Measurements from ENCODE around the gene PLCB3.

Gene PLCB3

DNA sequence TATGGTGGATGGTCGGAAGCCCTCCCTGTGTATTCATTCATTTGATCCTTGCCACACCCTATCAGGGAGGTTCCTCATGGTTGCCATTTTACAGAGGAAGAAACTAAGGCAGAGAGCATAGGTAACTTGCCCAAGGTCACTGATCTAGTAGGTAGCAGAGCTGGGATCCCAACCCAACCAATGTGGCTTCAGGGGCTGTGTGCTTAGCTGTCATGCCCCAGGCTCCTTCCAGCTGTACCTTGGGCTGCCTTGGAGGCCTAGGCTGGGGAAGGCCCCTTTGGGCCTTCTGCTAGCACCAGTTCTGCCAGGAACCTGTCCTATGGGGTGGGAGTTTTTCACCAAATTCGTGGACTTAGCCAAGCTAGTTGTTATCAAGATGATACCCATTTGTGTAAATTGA is 24.5 kb downstream of the PLCB3 start:
- H3K36me3 ChIP-seq (ENCODE audit: insufficient read depth, low read length): peaks cover 22% of the 10 kb centered on the region
- no peaks in the 10 kb centered on the region for H3K9me3 ChIP-seq (ENCODE audit: low read length)
- peaks cover 18% of the 10 kb centered on the region for H3K4me1 ChIP-seq (ENCODE audit: insufficient read depth, low read length)
- no peak overlapping the region for H2AFZ ChIP-seq (ENCODE audit: low read depth, low read length)
- no peaks in the 10 kb centered on the region for H3K27me3 ChIP-seq (ENCODE audit: insufficient read depth, low read length)
- H3K4me3 ChIP-seq (ENCODE audit: low read length): no peak overlapping the region

DNA sequence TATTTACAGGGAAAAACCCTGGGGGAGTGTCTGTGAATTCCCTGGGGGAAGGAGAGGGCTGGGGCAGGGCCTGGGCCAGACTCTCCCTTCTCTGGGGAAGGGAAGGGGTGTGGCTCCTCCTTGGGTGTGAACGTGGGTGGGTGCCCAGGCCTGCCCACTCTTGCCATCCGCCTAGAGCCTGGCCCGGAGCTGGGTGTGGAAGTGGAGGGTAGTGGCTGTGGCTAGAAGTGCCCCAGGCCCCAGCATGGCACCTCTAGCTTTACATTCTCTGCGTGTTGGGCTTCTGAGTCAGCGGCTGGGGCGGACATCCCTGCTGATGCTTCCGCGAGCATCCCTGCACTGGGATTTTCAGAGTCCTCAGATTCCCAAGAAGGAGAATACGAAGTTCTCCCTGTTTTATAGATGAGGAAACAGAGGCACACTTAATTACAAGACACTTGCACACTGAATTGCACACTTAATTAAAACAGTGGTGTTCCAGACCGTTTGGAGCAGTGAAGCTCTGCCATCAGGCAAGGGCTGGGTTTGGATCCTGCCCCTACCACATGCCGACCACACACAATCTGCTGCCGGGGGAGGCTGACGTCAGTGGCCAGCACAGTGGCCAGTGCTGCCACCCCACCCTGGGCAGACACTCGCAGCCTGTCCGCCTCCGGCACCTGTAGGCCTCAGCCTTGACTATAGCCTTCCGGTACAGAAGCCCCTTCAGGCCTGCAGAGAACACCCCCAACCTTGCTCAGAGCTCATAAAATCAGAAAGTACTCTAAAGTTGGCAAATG is 25.5 kb downstream of the PLCB3 start:
- H3K36me3 ChIP-seq (ENCODE audit: insufficient read depth, low read length): peaks cover 23% of the 10 kb centered on the region
- no peak overlapping the region for H2AFZ ChIP-seq (ENCODE audit: low read depth, low read length)
- no peaks in the 10 kb centered on the region for H3K9me3 ChIP-seq (ENCODE audit: low read length)
- H3K4me3 ChIP-seq (ENCODE audit: low read length): no peak overlapping the region
- H3K27me3 ChIP-seq (ENCODE audit: insufficient read depth, low read length): no peaks in the 10 kb centered on the region
- H3K4me1 ChIP-seq (ENCODE audit: insufficient read depth, low read length): peaks cover 14% of the 10 kb centered on the region

DNA sequence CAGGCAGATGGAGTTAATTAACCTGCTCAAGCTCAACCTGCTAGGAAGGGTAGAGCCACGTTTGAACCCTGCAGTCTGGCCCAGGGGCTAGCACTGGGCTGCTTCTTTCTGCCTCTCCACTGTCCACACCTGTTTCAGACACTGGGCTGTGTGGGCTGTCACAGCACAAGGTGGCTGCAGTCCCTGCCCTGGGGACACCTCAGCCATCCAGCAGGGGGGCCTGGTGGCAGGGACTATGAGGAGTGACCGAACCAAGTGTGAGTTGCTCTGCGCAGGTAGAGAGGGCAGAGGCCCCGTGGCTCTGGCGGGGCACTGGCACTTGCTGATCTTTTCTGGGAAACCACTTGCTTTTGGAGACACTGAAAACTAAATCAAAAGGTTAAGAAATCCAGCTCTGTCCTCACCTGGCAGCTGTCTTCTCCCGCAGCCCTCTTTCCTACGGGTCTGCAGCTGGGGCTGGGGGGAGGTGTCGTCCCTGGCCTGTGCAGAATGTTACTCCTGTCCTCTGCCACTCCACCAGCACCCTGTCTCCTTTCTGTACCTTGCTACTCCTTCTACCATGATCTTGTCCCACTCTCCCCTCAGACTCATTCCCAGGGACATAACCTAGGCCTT is 27.4 kb downstream of the PLCB3 start:
- Histone ChIP-seq H3K27me3 (ENCODE audit: insufficient read depth, low read length) (no peaks in the 10 kb centered on the region), H3K4me3 (ENCODE audit: low read length) (no peak overlapping the region), H2AFZ (ENCODE audit: low read depth, low read length) (no peak overlapping the region), H3K9me3 (ENCODE audit: low read length) (no peaks in the 10 kb centered on the region), H3K36me3 (ENCODE audit: insufficient read depth, low read length) (peaks cover 30% of the 10 kb centered on the region), H3K4me1 (ENCODE audit: insufficient read depth, low read length) (peaks cover 10% of the 10 kb centered on the region)

DNA sequence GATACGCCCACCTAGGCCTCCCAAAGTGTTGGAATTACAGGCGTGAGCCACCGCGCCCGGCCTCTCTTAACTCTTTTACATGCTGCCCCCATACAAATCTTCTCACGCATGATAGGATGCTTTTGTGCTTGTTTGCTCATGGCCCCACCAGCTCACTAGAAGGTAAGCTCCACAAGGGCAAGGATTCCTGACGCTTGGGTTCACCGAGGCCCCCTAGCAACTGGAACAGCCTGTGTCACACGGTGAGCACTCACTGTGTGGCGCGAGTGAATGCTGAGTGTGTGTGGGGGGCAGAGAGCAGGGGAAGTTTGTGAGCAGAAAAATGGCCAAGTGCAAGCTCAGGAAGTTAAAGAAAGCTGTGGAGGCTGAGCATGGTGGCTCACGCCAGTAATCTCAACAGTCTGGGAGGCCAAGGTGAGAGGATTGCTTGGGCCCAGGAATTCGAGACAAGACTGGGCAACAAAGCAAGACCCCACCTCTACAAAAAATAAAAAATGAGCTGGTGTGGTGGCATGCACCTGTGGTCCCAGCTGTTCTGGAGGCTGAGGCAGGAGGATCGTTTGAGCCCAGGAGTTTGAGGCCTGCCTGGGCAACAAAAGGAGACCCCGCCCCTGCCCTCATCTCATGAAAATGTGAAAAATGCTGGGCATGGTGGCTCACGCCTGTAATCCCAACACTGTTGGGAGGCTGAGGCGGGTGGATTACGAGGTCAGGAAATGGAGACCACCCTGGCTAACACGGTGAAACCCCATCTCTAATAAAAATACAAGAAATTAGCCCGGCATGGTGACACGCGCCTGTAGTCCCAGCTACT is 30.8 kb downstream of the PLCB3 start:
- Histone ChIP-seq H3K4me3 (ENCODE audit: low read length) (no peak overlapping the region), H3K9me3 (ENCODE audit: low read length) (no peaks in the 10 kb centered on the region), H2AFZ (ENCODE audit: low read depth, low read length) (no peak overlapping the region), H3K36me3 (ENCODE audit: insufficient read depth, low read length) (peaks cover 18% of the 10 kb centered on the region), H3K4me1 (ENCODE audit: insufficient read depth, low read length) (peaks cover 16% of the 10 kb centered on the region), H3K27me3 (ENCODE audit: insufficient read depth, low read length) (no peaks in the 10 kb centered on the region)

DNA sequence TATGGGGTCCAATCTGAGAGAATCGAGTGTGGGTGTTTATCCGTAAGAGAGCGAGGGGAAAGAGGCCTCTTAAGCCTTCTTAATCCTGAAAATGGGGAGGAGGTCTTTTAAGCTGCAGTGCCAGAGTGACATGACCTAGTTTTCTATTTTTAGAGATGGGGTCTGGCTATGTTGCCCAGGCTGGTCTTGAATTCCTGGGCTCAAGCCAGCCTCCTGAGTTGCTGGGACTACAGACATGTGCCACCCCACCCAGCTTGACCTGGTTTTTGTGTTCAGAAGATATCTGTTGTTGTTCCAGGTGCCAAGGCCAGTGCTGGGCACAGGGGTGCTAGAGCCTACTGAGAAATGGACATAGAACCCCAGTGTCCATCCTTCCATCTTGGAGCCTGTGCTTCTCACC is 31.8 kb downstream of the PLCB3 start:
- Histone ChIP-seq H3K9me3 (ENCODE audit: low read length) (no peaks in the 10 kb centered on the region), H3K4me3 (ENCODE audit: low read length) (no peak overlapping the region), H3K36me3 (ENCODE audit: insufficient read depth, low read length) (peaks cover 12% of the 10 kb centered on the region), H3K27me3 (ENCODE audit: insufficient read depth, low read length) (no peaks in the 10 kb centered on the region), H3K4me1 (ENCODE audit: insufficient read depth, low read length) (peaks cover 16% of the 10 kb centered on the region), H2AFZ (ENCODE audit: low read depth, low read length) (no peak overlapping the region)

DNA sequence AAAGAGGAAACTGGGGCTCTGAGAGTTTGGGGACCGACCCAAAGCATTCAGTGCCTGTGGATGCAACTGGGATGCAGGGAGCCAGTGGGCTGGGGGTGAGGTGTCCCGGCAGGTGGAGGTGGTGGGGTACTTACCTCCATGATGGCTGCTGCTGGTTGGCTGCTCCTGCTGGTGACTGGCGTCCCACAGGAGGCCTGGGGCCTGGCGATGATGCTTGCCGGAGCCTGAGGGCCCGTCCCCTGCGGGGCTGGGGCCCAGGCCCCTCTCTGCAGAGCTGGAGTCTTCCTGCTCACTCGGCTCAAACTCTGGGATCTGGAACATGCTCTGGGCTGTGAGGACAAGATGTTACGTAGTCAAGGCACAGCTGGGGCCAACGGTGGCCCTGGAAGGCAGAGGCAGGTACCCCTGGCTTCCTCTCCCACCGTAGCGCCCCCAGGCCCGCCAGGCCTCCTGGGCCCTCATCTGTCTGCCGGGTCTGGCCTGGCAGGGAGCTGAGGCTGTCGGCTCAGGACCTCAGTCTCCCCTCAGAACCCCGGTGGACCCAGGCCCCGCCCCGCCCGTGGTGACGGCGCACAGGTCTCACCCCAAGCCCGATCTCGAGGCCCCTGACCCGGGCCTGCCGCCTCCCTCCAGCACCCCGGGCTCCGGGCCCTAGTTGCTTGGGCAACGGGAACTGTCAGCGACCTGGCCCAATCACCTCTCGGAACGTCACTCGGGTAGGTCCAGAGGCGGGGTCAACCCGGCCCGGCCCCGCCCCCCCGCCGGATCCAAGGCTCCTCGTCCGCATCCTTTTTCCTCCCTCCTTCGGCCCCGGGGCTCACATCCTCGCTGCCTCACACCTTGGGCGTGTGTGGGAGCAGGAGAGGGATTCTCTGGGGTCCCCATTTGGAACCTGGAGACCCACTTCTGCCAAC is 33.0 kb downstream of the PLCB3 start, which contains the start of gene BAD:
TSS of gene BAD (minus strand) at position 618 of the 914 bp plus-strand sequence. CDS start at position 321, 297 bp downstream.
- Histone ChIP-seq H3K36me3 (ENCODE audit: insufficient read depth, low read length) (peaks cover 7% of the 10 kb centered on the region), H2AFZ (ENCODE audit: low read depth, low read length) (peak within 1 kb of the TSS; percentile 67), H3K4me3 (ENCODE audit: low read length) (peak within 1 kb of the TSS; percentile 97), H3K4me1 (ENCODE audit: insufficient read depth, low read length) (peaks cover 16% of the 10 kb centered on the region), H3K9me3 (ENCODE audit: low read length) (no peaks in the 10 kb centered on the region), H3K27me3 (ENCODE audit: insufficient read depth, low read length) (peaks cover 2% of the 10 kb centered on the region)

DNA sequence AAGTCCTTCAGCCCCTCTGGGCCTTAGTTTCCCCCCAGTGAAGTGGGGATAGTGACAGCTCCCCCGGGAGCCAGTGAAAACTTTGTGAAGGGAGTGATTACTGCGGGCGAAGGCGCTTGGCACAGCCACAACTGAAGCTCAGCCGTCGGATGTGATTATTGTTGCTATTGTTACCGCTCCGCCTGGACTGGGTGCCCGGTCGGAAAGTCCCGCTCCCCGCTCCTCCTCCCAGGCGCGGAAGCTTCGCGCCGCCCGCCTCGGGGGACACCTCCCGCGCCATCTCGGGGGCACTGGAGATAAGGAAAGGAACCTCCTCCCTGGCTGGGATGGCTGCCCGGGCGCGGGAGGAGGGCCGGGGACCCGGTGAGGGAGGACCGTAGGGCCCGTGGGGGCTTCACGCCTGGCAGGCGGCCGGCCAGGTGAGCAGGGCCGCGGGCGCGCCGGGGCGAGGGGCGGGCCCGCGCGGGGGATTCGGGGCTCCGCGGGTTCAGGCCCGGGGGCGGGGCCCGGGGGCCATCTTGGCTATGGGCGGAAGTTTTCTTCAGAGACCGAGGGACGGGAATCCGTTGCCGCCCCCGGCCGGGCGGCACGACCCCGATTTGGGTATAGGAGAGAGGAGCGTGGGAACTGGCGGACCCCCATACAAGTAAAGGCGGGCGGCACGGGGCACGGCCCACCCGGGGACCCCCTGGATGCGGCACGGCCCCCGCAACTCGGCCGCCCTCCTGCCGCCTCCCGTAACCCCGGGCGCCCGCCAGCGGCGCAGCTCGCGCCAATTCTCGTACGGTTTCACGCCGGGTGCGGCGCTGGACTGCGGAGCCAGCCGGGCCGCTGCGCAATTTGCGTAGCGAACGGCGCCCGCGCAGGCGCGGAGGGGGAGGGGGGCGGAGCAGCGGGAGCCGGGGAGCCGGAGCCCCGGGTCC is 33.9 kb downstream of the PLCB3 start, which contains the start of gene GPR137:
TSS of gene GPR137 (plus strand) at position 887 of the 923 bp plus-strand sequence. CDS start 677 bp downstream, outside the sequence.
- Histone ChIP-seq H3K27me3 (ENCODE audit: insufficient read depth, low read length) (peaks cover 9% of the 10 kb centered on the region), H2AFZ (ENCODE audit: low read depth, low read length) (peak within 1 kb of the TSS; percentile 67), H3K9me3 (ENCODE audit: low read length) (no peaks in the 10 kb centered on the region), H3K4me1 (ENCODE audit: insufficient read depth, low read length) (peaks cover 16% of the 10 kb centered on the region), H3K4me3 (ENCODE audit: low read length) (peak within 1 kb of the TSS; percentile 97), H3K36me3 (ENCODE audit: insufficient read depth, low read length) (peaks cover 7% of the 10 kb centered on the region)

DNA sequence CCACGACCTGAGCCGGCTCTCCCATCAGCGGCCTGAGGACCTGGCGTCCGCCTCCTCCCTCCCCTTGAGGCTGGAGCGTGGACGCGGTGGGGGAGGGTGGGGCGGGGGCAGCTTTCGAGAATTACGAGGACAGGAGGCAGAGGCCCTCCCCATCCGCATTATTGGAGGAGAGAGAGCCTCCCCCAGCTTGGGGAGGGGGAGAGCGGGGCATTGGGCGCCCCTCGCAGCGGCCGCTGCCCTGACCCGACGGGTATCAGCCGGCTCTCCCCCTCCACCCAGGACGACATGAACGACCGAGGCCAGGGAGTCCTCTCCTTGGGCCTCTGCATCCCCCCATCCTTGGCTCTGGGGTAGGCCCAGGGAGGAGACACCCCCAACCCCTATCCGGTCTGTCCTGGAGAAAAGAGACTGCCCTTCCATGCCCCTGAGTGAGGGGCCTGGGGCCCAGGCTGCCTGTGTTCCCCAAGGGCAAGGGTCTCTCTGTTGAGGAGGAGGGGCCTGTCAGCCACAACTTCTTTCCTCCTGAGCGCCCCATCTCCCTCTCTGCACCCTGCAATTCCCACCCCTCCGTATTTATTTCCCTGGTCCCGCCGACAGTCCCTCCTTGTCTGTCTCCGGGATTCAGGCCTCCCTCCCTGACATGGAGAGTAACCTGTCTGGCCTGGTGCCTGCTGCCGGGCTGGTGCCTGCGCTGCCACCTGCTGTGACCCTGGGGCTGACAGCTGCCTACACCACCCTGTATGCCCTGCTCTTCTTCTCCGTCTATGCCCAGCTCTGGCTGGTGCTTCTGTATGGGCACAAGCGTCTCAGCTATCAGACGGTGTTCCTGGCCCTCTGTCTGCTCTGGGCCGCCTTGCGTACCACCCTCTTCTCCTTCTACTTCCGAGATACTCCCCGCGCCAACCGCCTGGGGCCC is 34.8 kb downstream of the PLCB3 start:
- Histone ChIP-seq H3K4me1 (ENCODE audit: insufficient read depth, low read length) (peaks cover 16% of the 10 kb centered on the region), H3K9me3 (ENCODE audit: low read length) (no peaks in the 10 kb centered on the region), H3K36me3 (ENCODE audit: insufficient read depth, low read length) (peaks cover 7% of the 10 kb centered on the region), H2AFZ (ENCODE audit: low read depth, low read length) (no peak overlapping the region), H3K27me3 (ENCODE audit: insufficient read depth, low read length) (peaks cover 18% of the 10 kb centered on the region), H3K4me3 (ENCODE audit: low read length) (peak overlapping the region; percentile 97)

DNA sequence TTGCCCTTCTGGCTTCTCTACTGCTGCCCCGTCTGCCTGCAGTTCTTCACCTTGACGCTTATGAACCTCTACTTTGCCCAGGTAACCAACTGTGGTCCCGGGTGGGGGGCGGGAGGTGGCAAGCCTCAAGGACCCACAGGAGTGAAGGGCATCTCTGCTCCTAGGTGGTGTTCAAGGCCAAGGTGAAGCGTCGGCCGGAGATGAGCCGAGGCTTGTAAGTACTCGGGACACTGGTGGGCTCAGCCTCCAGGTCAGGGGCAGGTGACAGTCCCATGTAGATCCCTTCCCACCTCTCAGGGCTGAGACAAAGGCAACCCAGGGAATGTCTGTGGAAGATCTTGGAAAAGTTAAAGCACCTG is 35.5 kb downstream of the PLCB3 start:
- H3K4me1 ChIP-seq (ENCODE audit: insufficient read depth, low read length): peaks cover 18% of the 10 kb centered on the region
- no peaks in the 10 kb centered on the region for H3K9me3 ChIP-seq (ENCODE audit: low read length)
- peaks cover 7% of the 10 kb centered on the region for H3K36me3 ChIP-seq (ENCODE audit: insufficient read depth, low read length)
- H2AFZ ChIP-seq (ENCODE audit: low read depth, low read length): no peak overlapping the region
- H3K27me3 ChIP-seq (ENCODE audit: insufficient read depth, low read length): peaks cover 24% of the 10 kb centered on the region
- no peak overlapping the region for H3K4me3 ChIP-seq (ENCODE audit: low read length)

DNA sequence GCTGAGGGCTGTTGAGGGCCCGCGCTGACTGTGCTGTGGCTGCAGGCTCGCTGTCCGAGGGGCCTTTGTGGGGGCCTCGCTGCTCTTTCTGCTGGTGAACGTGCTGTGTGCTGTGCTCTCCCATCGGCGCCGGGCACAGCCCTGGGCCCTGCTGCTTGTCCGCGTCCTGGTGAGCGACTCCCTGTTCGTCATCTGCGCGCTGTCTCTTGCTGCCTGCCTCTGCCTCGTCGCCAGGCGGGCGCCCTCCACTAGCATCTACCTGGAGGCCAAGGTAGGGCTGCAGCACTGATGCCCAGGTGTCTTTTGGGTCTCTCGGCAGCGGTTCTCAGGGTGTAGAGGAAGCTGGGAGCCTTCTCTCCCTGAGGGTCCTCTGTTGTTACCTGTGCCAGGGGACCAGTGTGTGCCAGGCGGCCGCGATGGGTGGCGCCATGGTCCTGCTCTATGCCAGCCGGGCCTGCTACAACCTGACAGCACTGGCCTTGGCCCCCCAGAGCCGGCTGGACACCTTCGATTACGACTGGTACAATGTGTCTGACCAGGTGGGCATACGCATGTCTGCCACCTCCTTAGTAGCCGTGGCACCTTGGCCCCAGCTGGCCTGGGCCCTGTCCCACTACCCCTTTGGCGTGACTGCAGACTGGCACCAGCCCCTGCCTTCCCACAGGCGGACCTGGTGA is 36.5 kb downstream of the PLCB3 start:
- Histone ChIP-seq H3K4me1 (ENCODE audit: insufficient read depth, low read length) (peaks cover 26% of the 10 kb centered on the region), H2AFZ (ENCODE audit: low read depth, low read length) (no peak overlapping the region), H3K36me3 (ENCODE audit: insufficient read depth, low read length) (no peaks in the 10 kb centered on the region), H3K9me3 (ENCODE audit: low read length) (no peaks in the 10 kb centered on the region), H3K4me3 (ENCODE audit: low read length) (no peak overlapping the region), H3K27me3 (ENCODE audit: insufficient read depth, low read length) (peaks cover 35% of the 10 kb centered on the region)

All from neuron (in vitro differentiated cells).